ENCODE measurements around the gene MRPS7. TPM values are rescaled to one million over a fixed set of nuclear protein-coding genes. Genes with fewer than 3 reads are reported as not detected.

The MRPS7 gene
- 61.8 and 70.5 TPM in 2 replicates for total RNA-seq

GRCh38 chr17:75261336-75262111 lies at the start of gene MRPS7, which contains the start of gene GGA3:
MRPS7 (plus strand) TSS chr17:75261879; CDS start chr17:75261901, 22 bp downstream.
GGA3 (minus strand) TSS chr17:75261606; CDS start chr17:75261587, 19 bp downstream.

DNA sequence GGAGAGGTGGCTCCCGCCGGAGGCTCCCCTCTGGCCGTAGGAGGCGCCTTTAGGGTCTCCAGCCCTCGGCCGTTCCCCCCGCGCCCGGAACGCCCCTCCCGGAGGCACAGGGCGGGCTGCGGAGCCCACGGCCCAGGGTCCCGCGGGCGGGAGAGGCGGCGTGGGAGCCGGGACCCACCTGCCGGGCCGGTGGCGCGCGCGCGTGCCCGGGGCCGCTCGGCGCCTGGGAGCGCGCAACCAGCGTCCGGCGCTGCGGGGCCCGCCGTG lies 9.2 kb downstream of the MRPS7 start, which contains the start of gene MIF4GD:
Gene MIF4GD (minus strand): TSS at position 266 of the 267 bp plus-strand sequence. CDS start 1,036 bp downstream, outside the sequence.

DNA sequence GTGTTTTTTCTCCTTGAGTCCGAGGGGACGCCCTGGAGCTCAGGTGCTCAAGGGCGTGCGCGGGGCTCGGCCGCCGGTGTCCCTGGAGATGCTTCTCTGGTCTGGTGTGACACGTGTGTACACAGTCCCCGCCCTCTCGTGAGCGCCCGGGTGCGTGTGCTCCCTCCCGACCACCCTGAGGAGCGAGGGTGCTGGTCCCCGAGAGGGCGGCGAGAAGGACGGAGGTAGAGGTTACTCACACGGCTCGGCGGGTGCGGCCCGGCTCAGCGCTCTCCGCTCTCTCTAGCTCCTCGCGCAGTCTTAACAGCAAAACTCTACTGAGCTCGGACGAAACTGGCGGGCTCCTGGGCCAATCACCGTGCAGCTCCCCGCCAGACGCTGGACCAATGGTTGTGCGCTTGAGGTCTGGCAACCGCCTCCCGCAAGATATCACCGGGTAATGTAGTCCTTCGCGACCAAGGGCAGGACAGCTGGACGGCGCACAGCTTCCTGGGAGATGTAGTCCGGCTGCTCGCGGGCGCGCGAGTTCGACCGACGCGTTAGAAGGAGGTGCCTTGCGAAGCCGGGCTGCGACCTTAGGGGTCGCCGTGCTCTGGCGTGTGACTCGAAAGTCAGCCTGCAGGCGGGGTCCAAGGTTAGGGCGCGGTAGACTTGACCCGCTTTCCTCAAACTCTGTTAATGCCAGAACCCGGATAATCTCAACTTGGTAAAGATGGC lies 27.6 kb downstream of the MRPS7 start, which contains the start of gene SLC25A19:
Gene SLC25A19 (minus strand): TSS at position 319 of the 717 bp plus-strand sequence. CDS start 2,669 bp downstream, outside the sequence.

Other genes with a start within 250 kb of the MRPS7 start
- 31.5 and 40.9 TPM in 2 replicates for gene MRPL58, start 249.2 kb upstream of the MRPS7 start, total RNA-seq
- gene ATP5PD, start 214.9 kb upstream of the MRPS7 start, total RNA-seq: 163 and 256 TPM in 2 replicates
- gene KCTD2, start 214.7 kb upstream of the MRPS7 start, total RNA-seq: 17.9 and 18.2 TPM in 2 replicates
- gene SLC16A5, start 173.9 kb upstream of the MRPS7 start, total RNA-seq: 8.2 and 19.3 TPM in 2 replicates
- gene ARMC7, start 151.9 kb upstream of the MRPS7 start, total RNA-seq: 3.0 and 3.7 TPM in 2 replicates
- gene NT5C, start 130.1 kb upstream of the MRPS7 start, total RNA-seq: 67.0 and 87.0 TPM in 2 replicates
- 48.4 and 187 TPM in 2 replicates for gene JPT1, start 107.4 kb upstream of the MRPS7 start, total RNA-seq
- 66.3 and 95.6 TPM in 2 replicates for gene SUMO2, start 78.9 kb upstream of the MRPS7 start, total RNA-seq
- 16.6 and 55.3 TPM in 2 replicates for gene NUP85, start 56.2 kb upstream of the MRPS7 start, total RNA-seq
- 19.7 and 23.0 TPM in 2 replicates for gene GGA3, start 273 bp upstream of the MRPS7 start, total RNA-seq
- 5.6 and 9.2 TPM in 2 replicates for gene MIF4GD, start 9.4 kb downstream of the MRPS7 start, total RNA-seq
- 4.4 and 10.2 TPM in 2 replicates for gene SLC25A19, start 27.6 kb downstream of the MRPS7 start, total RNA-seq
- gene GRB2, start 143.8 kb downstream of the MRPS7 start, total RNA-seq: 64.8 and 103 TPM in 2 replicates
- gene TMEM94, start 194.8 kb downstream of the MRPS7 start, total RNA-seq: 35.1 and 58.4 TPM in 2 replicates

All from placental pericyte (primary cell).